HepG2 (cell line): ENCODE results near the gene SOX8. TPM values are rescaled to one million over a fixed set of nuclear protein-coding genes. Genes with fewer than 3 reads are reported as not detected.

Experiments used
- ATAC-seq: fragments of 200-7000 bp; cut with Tn5 transposase; 3 replicates; pipeline ENCODE4 v1.9.1; 2020; ENCODE audit warnings: mild to moderate bottlenecking, moderate library complexity
- BruUV-seq: library from RNA; stranded (reverse); fragments of 400-500 nt; replicated peaks from 2 replicates; lab custom pipeline; 2021; lab: Mats Ljungman, UMichigan
- CTCF ChIA-PET: fragments of 300-600 bp; formaldehyde crosslinking; extraction: SDS; loops from one replicate; lab custom pipeline; 2021; ENCODE audit warnings: low total read pairs, inconsistent platforms, low intra/inter-chr PET ratio; lab: Yijun Ruan, JAX
- POLR2A ChIA-PET: fragments of 350-600 bp; sonication (Branson Sonifier 250); formaldehyde crosslinking; loops from one replicate; lab custom pipeline; 2020; ENCODE audit warnings: antibody characterized with exemption, inconsistent platforms; lab: Yijun Ruan, JAX
- DNase-seq: peaks from one replicate; pipeline ENCODE4 v3.0.0-alpha.2; 2015; ENCODE audit warnings: low spot score
- FAIRE-seq: peaks from 3 replicates; lab custom pipeline; 2011; peaks lifted over from hg19 to GRCh38; lab: Jason Lieb, UNC
- H2AFZ ChIP-seq: one replicate; pipeline ENCODE4 v1.6.1; 2011; ENCODE audit warnings: low read length, inconsistent platforms
- H3K27ac ChIP-seq: fragments of 300-600 bp; 3 replicates; pipeline ENCODE4 v1.8.0; 2011; ENCODE audit warnings: mixed run types, mild to moderate bottlenecking, mixed read lengths, low read length, inconsistent platforms; ENCODE audit not compliant: insufficient read depth; ENCODE audit errors: extremely low read length
- H3K27me3 ChIP-seq, 2 experiments: fragments of 200-600 bp in 1 of 2; 2 replicates in 1 of 2; 3 replicates in 1 of 2; pipeline versions ENCODE4 v1.6.0 to v1.8.0; 2011; ENCODE audit warnings: low read length in 2 of 2, mild to moderate bottlenecking in 2 of 2, moderate library complexity in 2 of 2, inconsistent platforms in 1 of 2; ENCODE audit not compliant: insufficient read depth in 2 of 2, control insufficient read depth in 1 of 2
- H3K36me3 ChIP-seq, 2 experiments: fragments of 200-600 bp in 1 of 2; replicated peaks in 1 of 2; 2 replicates in 1 of 2; 3 replicates in 1 of 2; pipeline versions ENCODE4 v1.5.1 to v1.8.0; 2011; ENCODE audit warnings: low read length in 2 of 2, inconsistent platforms in 1 of 2; ENCODE audit not compliant: insufficient read depth in 2 of 2, control insufficient read depth in 1 of 2
- H3K4me1 ChIP-seq: 2 replicates; pipeline ENCODE4 v1.5.1; 2012; ENCODE audit warnings: low read length, inconsistent platforms; ENCODE audit not compliant: insufficient read depth
- H3K4me2 ChIP-seq: 2 replicates; pipeline ENCODE4 v1.6.0; 2011; ENCODE audit warnings: low read depth, low read length, inconsistent platforms
- H3K4me3 ChIP-seq, 3 experiments: fragments of 200-600 bp in 1 of 3; sonication (generic), shearing (Covaris generic) in 1 of 3; replicated peaks in 1 of 3; 2 replicates each; pipeline ENCODE4 v1.5.1; 2011 to 2016; ENCODE audit warnings: low read length in 3 of 3, inconsistent platforms in 2 of 3, low read depth in 2 of 3, mild to moderate bottlenecking in 2 of 3, control low read depth in 1 of 3, mixed read lengths in 1 of 3; ENCODE audit not compliant: insufficient read depth in 1 of 3
- H3K79me2 ChIP-seq: one replicate; pipeline ENCODE4 v1.6.1; 2011; ENCODE audit warnings: low read length, inconsistent platforms; ENCODE audit not compliant: insufficient read depth
- H3K9ac ChIP-seq: 2 replicates; pipeline ENCODE4 v1.6.0; 2011; ENCODE audit warnings: mild to moderate bottlenecking, low read depth, low read length, inconsistent platforms; ENCODE audit not compliant: insufficient read depth
- H3K9me3 ChIP-seq: 2 replicates; pipeline ENCODE4 v1.5.1; 2012; ENCODE audit warnings: mild to moderate bottlenecking, low read length
- H4K20me1 ChIP-seq: 2 replicates; pipeline ENCODE4 v1.6.0; 2011; ENCODE audit warnings: inconsistent platforms, mild to moderate bottlenecking, low read length, moderate library complexity; ENCODE audit not compliant: insufficient read depth
- ADNP ChIP-seq: sonication (generic); formaldehyde crosslinking; IDR thresholded peaks from 2 replicates; pipeline ENCODE4 v1.4.0; 2020; ENCODE audit warnings: missing genetic modification reagents
- ATF2 ChIP-seq: sonication (generic); formaldehyde crosslinking; IDR thresholded peaks from 2 replicates; pipeline ENCODE4 v1.4.0; 2020; ENCODE audit warnings: missing genetic modification reagents
- CENPX ChIP-seq: sonication (generic); formaldehyde crosslinking; IDR thresholded peaks from 2 replicates; pipeline ENCODE4 v1.9.0; 2021; ENCODE audit warnings: mild to moderate bottlenecking, missing genetic modification reagents, moderate library complexity
- HNRNPL ChIP-seq: fragments of 200-400 bp; formaldehyde crosslinking; IDR thresholded peaks from 2 replicates; pipeline ENCODE4 v1.6.1; 2017; ENCODE audit warnings: mild to moderate bottlenecking, low read depth, low read length
- JARID2 ChIP-seq: sonication (generic); formaldehyde crosslinking; IDR thresholded peaks from 2 replicates; pipeline ENCODE4 v1.8.1; 2023; ENCODE audit warnings: missing genetic modification reagents, inconsistent platforms; ENCODE audit not compliant: insufficient replicate concordance
- MAZ ChIP-seq, 2 experiments: sonication (generic) in 1 of 2; formaldehyde crosslinking in 1 of 2; IDR thresholded peaks; 2 replicates each; pipeline versions ENCODE4 v1.5.0 to v1.6.1; 2012 to 2020; ENCODE audit warnings: low read depth in 2 of 2, mild to moderate bottlenecking in 2 of 2, borderline replicate concordance in 1 of 2, improper control_type of control experiment in 1 of 2, low read length in 1 of 2, missing genetic modification reagents in 1 of 2, moderate library complexity in 1 of 2
- PPARG ChIP-seq: conservative IDR thresholded peaks from 2 replicates; pipeline ENCODE4 v1.6.1; 2016; ENCODE audit warnings: missing biosample characterization, missing genetic modification reagents
- PREB ChIP-seq: sonication (generic); formaldehyde crosslinking; IDR thresholded peaks from 2 replicates; pipeline ENCODE4 v1.4.0; 2020; ENCODE audit warnings: missing genetic modification reagents
- PRMT3 ChIP-seq: sonication (generic); formaldehyde crosslinking; IDR thresholded peaks from 2 replicates; pipeline ENCODE4 v1.8.1; 2022; ENCODE audit warnings: low read depth, mild to moderate bottlenecking, moderate library complexity, missing genetic modification reagents, borderline replicate concordance
- ZBTB43 ChIP-seq: sonication (generic); formaldehyde crosslinking; conservative IDR thresholded peaks from 2 replicates; pipeline ENCODE4 v1.4.0; 2020; ENCODE audit warnings: missing genetic modification reagents
- ZNF264 ChIP-seq: sonication (generic); formaldehyde crosslinking; IDR thresholded peaks from 2 replicates; pipeline ENCODE4 v1.4.0; 2020; ENCODE audit warnings: missing genetic modification reagents
- ZNF543 ChIP-seq: sonication (generic); formaldehyde crosslinking; IDR thresholded peaks from 2 replicates; pipeline ENCODE4 v1.4.0; 2020; ENCODE audit warnings: mild to moderate bottlenecking, missing genetic modification reagents
- WGBS: methylation state at CpG from one replicate; pipeline ENCODE4 v1.1.6; 2017; ENCODE audit warnings: low lambda C conversion rate; 5-methylcytosine and 5-hydroxymethylcytosine counted together
- in situ Hi-C: cut with HindIII; loops from 2 replicates; pipeline ENCODE4 v1.10.0; 2017; ENCODE audit warnings: low pct_unique_long_range_greater_than_20kb; ENCODE audit not compliant: extremely low pct_ligation_motif_present
- intact Hi-C: fragments of 100-400 bp; cut with micrococcal nuclease; formaldehyde crosslinking; loops from one replicate; pipeline ENCODE4 v1.10.0; 2022; ENCODE audit not compliant: unreplicated experiment
- polyA plus RNA-seq, 8 experiments: library from polyadenylated mRNA; depleted of rRNA in 3 of 8; stranded (reverse) in 7 of 8; unstranded in 1 of 8; fragments of >200 nt; fragmentation: Illumina TruSeq in 4 of 8; extraction: Trizol in 4 of 8; gene quantifications; 2 replicates each; pipeline versions ENCODE4 v1.2.1 to v1.2.3, GENCODE V29; 2011 to 2016; ENCODE audit warnings: low read depth in 4 of 8, missing spikeins in 1 of 8, mixed read lengths in 1 of 8; ENCODE audit not compliant: insufficient read depth in 1 of 8
- total RNA-seq, 5 experiments: library from RNA; depleted of rRNA; stranded (reverse); fragments of >200 nt; fragmentation: Illumina TruSeq; extraction: Trizol; gene quantifications; 2 replicates each; pipeline ENCODE4 v1.2.3, GENCODE V29; 2016; ENCODE audit warnings: low read depth in 1 of 5
- TF ChIP-seq, protein P1 (sequence below): IDR thresholded peaks from 2 replicates; pipeline ENCODE4 v1.6.1; 2012; ENCODE audit warnings: low read length, improper control_type of control experiment

Gene SOX8
- total and polyA plus RNA-seq, 2 of the 13 experiments (the other 11 are each of a cell fraction or from before 2014, with no cell fraction given) = 0.20 to 0.28 TPM

DNA sequence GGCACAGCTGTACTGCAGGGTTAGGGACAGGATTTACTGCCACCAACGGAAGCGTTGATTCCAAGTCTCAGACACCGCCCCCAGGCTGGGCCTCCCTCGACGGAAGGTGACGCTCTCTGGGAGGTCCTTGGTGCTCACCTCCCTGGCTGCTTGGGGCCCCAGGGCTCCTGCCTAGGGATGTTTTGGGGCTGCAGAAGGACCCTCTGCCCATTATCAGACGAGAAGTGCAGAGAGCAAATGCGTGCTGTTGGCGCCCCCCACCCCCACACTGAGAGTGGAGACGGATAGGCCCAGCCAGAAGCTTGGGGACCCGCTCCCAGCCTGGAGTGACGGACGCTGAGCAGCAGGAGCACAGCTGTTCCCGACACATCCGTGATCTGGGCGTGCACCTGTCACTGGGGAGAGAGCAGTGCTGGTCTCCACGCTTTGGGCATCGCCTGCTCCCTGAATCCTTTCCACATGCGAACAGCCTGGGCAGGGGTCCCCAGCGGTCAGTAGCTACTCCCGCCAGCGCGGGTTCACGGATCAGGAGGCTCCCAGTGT lies 5.1 kb upstream of the SOX8 start (continued):
- TF ChIP-seq PREB (no peak), CENPX (CRISPR knock-in tag) (no peak), PRMT3 (CRISPR knock-in tag) (no peak), ZNF543 (no peak), MAZ (IDR thresholded peaks at IDR 0.05; ENCODE audit: borderline replicate concordance, low read depth, low read length) (no peak), MAZ (CRISPR knock-in tag; IDR thresholded peaks at IDR 0.05; ENCODE audit: low read depth) (no peak), ATF2 (CRISPR knock-in tag) (no peak)
- TF ChIP-seq, all 625 proteins: peak for 4

DNA sequence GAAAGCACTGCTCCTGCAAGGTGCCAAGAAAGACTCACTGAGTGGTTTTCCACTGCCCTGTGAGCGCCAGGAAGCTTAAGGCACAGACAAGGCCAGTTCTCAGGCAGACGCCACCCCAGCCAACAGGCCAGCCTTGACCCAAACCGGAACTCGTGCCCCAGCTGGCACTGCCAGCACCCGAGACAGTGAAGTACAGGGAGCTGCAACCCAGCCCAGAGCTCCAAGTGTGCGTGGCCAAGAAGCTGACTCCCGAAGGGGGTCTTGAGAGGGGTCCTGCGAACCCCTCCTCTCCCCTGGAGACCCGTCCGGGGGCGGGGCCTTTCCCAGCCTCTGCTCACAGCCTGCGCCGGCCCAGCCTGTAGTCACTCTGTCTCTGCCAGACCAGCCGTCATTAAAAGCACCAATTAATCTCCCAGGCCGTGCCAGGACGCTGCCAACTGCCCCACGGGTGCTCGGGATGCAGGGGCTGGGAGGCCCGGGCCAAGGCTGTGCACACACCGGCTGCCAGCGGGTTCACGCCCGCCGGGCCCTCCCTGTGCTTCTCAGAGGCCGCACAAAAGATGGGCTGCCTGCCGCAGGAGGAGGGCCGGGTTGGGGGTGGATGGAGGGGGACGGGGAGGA lies 4.4 kb upstream of the SOX8 start:
- DNase-seq (no peak), FAIRE-seq (no peak), ATAC-seq (no peak)
- Histone ChIP-seq H2AFZ (no peak overlapping the region), H3K9ac (no peak overlapping the region), H4K20me1 (no peaks in the 10 kb centered on the region), H3K36me3 (no peaks in the 10 kb centered on the region), H3K9me3 (no peaks in the 10 kb centered on the region), H3K27ac (no peak overlapping the region), H3K27me3 (peaks cover 20 to 74% of the 10 kb centered on the region in 2 experiments), H3K4me3 (peak overlapping the region in 1 of 3 experiments; percentile 23; a peak in 1 of 6 replicates), H3K4me1 (peaks cover 51% of the 10 kb centered on the region), H3K4me2 (peak overlapping the region; percentile 41), H3K79me2 (no peaks in the 10 kb centered on the region)
- ChIA-PET POLR2A (no interaction called here), CTCF (no interaction called here)
- in situ Hi-C loops (no loop called here), intact Hi-C loops (no loop called here)
- 11% methylated on average over 16 of the region's 28 CpGs for WGBS
- BruUV-seq = no TSS peak
- TF ChIP-seq, protein P1, sequence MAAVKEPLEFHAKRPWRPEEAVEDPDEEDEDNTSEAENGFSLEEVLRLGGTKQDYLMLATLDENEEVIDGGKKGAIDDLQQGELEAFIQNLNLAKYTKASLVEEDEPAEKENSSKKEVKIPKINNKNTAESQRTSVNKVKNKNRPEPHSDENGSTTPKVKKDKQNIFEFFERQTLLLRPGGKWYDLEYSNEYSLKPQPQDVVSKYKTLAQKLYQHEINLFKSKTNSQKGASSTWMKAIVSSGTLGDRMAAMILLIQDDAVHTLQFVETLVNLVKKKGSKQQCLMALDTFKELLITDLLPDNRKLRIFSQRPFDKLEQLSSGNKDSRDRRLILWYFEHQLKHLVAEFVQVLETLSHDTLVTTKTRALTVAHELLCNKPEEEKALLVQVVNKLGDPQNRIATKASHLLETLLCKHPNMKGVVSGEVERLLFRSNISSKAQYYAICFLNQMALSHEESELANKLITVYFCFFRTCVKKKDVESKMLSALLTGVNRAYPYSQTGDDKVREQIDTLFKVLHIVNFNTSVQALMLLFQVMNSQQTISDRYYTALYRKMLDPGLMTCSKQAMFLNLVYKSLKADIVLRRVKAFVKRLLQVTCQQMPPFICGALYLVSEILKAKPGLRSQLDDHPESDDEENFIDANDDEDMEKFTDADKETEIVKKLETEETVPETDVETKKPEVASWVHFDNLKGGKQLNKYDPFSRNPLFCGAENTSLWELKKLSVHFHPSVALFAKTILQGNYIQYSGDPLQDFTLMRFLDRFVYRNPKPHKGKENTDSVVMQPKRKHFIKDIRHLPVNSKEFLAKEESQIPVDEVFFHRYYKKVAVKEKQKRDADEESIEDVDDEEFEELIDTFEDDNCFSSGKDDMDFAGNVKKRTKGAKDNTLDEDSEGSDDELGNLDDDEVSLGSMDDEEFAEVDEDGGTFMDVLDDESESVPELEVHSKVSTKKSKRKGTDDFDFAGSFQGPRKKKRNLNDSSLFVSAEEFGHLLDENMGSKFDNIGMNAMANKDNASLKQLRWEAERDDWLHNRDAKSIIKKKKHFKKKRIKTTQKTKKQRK = no peak
- TF ChIP-seq HNRNPL (peak; percentile 84; the same call in 1 of the 2 replicates), ADNP (CRISPR knock-in tag) (no peak), ZBTB43 (CRISPR knock-in tag) (no peak), JARID2 (CRISPR knock-in tag) (no peak), PPARG (CRISPR knock-in tag) (no peak), ZNF264 (CRISPR knock-in tag) (no peak)
